Heart left ventricle (tissue), 13 donors: Measurements from ENCODE around the gene PCSK6.

Experiments
- POLR2A ChIP-seq, 2 donors: fragments of 450-650 bp; IDR thresholded peaks; one replicate each; pipeline ENCODE4 v1.6.1; 2017; ENCODE audit warnings: antibody characterized with exemption in 2 of 2, mild to moderate bottlenecking in 2 of 2, moderate library complexity in 2 of 2
- TF ChIP-seq, protein P1 (sequence below), 12 donors: fragments of 200-600 bp; sonication (generic) in 4 of 12; IDR thresholded peaks; one replicate each; pipeline versions ENCODE4 v1.5.0 to v1.8.0; 2018 to 2022; ENCODE audit warnings: antibody characterized with exemption in 12 of 12, mild to moderate bottlenecking in 5 of 12
- donor health status: ischemic (EF 13 %, LVEDD 7.1; RV severe dilation, severe dysfunction).
- donor health status: DM: no; HTN: yes; CAD: no.
- donor health status: DM: no; HTN: no; CAD: no.
- donor health status: ischemic (EF 25% LVEDD 6.9; RV normal size, moderate dysfunction).
- donor health status: ischemic (EF 25% LVEDD 5.7; RV mildly dilated, moderate dysfunction).
- donor health status: ischemic (EF 35%, LVEDD 5.7; RV mildly dilated, moderate dysfunction).
- donor health status: nonischemic (EF 11% LVEDD 7.7; RV severe dilation, severe dysfunction).
- donor health status: DM: yes; HTN: yes; CAD: no.
- donor health status: PGD.
- donor health status: ischemic (EF 29% LVEDD 5.4; RV normal size, mild dysfunction).
- donor health status: nonischemic (EF 23%, LVEDD 6.1; RV moderate dilation, normal function).

DNA sequence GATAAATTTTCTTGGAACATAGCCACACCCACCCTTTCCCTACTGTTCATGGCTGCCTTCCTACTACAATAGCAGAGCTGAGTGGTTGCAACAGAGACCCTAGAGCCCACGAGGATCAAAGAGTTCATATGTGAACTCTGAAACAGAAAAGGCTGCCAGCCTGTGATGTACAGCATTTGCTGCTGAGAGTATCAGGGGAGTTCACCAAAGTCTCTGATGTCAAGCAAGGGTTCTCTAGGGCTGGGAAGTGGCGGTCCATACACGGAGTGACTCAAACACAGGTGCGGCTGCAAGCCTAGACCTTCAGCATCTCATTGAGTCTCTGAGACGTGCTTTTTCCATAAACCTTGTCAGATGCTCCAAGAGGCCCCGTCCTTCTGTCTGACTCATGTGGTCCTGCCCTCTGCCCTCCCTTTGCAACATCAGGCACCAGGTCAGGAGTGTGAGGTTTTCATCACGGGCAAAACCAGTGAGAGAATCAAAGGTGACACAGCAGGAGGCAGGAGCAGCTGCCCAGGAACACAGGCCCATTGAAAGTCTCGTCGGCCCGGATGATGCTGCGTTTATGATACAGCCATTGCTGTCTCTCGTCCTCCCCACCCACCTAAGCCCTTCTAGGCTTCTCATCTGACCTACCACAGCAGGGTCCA is 42.9 kb downstream of the PCSK6 start:
- TF ChIP-seq, protein P1, sequence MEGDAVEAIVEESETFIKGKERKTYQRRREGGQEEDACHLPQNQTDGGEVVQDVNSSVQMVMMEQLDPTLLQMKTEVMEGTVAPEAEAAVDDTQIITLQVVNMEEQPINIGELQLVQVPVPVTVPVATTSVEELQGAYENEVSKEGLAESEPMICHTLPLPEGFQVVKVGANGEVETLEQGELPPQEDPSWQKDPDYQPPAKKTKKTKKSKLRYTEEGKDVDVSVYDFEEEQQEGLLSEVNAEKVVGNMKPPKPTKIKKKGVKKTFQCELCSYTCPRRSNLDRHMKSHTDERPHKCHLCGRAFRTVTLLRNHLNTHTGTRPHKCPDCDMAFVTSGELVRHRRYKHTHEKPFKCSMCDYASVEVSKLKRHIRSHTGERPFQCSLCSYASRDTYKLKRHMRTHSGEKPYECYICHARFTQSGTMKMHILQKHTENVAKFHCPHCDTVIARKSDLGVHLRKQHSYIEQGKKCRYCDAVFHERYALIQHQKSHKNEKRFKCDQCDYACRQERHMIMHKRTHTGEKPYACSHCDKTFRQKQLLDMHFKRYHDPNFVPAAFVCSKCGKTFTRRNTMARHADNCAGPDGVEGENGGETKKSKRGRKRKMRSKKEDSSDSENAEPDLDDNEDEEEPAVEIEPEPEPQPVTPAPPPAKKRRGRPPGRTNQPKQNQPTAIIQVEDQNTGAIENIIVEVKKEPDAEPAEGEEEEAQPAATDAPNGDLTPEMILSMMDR (IDR thresholded peaks at IDR 0.05): no peak
- no peak for TF ChIP-seq POLR2A (IDR thresholded peaks at IDR 0.05)
